ENCODE measurements around the gene SERPINC1.
"Not testable (repeated sequence)": the region's sequence is repeated elsewhere in the genome, so short reads cannot be mapped to it uniquely, and the experiment has no call there.

The SERPINC1 gene

GRCh38 chr1:173862769-173863223, 54.3 kb downstream of the SERPINC1 start:
- no peak for DNase-seq (ENCODE audit: low spot score)

DNA sequence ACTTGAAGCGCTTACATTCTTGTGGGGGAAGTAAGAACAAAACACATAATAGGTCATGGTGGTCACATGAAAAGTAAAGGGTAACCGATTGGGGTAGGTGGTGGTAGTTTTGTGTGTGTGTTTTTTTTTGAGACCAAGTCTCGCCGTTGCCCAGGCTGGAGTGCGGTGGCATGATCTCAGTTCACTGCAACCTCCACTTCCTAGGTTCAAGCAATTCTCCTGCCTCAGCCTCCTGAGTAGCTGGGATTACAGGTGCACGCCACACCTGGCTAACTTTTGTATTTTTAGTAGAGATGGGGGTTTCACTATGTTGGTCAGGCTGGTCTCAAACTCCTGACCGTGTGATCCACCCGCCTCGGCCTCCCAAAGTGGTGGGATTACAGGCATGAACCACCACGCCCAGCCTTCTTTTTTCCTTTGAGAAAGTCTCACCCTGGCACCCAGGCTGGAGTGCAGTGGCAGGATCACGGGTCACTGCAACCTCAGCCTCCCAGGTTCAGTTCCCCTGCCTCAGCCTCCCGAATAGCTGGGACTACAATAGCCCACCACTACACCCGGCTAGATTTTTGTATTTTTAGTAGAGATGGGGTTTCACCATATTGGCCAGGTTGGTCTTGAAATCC, 54.9 kb downstream of the SERPINC1 start:
- not testable (repeated sequence) for DNase-seq (ENCODE audit: low spot score)

GRCh38 chr1:173861731-173862145, 55.4 kb downstream of the SERPINC1 start:
- DNase-seq (ENCODE audit: low spot score): no peak

GRCh38 chr1:173860065-173860464, 57.1 kb downstream of the SERPINC1 start:
- DNase-seq (ENCODE audit: low spot score): no peak

DNA sequence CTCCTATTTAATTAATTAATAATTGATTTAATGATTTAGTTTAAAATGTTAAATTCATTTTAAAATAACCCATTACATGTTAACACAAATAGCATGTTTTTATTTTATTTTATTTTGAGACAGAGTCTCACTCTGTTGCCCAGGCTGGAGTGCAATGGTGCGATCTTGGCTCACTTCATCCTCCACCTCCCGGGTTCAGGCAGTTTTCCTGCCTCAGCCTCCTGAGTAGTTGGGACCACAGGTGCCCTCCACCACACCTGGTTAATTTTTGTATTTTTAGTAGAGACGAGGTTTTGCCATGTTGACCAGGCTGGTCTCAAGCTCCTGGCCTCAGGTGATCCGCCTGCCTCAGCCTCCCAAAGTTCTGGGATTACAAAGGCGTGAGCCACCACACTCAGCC, 57.6 kb downstream of the SERPINC1 start:
- DNase-seq (ENCODE audit: low spot score): not testable (repeated sequence)

DNA sequence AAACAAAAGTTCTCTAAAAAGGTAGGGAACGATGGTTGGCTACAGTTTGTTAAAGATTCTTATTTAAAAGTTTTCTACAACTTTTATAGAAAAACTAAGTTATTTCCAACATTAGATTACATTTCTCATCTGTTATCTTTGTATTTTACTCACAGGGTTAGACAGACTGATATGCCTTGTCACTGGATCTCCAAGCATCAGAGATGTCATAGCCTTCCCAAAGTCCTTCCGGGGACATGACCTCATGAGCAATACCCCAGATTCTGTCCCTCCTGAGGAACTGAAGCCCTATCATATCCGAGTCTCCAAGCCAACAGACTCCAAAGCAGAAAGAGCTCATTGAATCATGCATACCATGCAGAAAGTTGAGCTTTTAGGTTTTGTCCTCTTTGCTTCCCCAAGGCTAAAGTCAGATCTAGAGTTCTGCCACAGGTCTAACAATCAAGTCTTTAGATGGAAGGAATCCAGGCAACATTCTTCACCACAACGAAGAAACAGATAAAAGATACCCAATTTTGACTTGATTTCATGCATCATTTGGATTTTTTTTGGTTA, 59.7 kb downstream of the SERPINC1 start:
- DNase-seq (ENCODE audit: low spot score): no peak

- DNase-seq (ENCODE audit: low spot score): no peak
Measured at GRCh38 chr1:173856903-173857302, 60.2 kb downstream of the SERPINC1 start.

- DNase-seq (ENCODE audit: low spot score): no peak
Measured at GRCh38 chr1:173856014-173856413, 61.1 kb downstream of the SERPINC1 start.

All from hematopoietic multipotent progenitor cell treated with erythropoietin and hydrocortisone succinate and interleukin-3 and kit ligand, for 15 days (in vitro differentiated cells).